ENCODE results near the gene PRKACG.
"Not testable (repeated sequence)": the region's sequence is repeated elsewhere in the genome, so short reads cannot be mapped to it uniquely, and the experiment has no call there.

The PRKACG gene

GRCh38 chr9:69058101-69058500 lies 44.2 kb upstream of the PRKACG start:
- Histone ChIP-seq H3K27me3 (ENCODE audit: insufficient read depth, low read length, poor library complexity, severe bottlenecking) (no peaks in the 10 kb centered on the region), H3F3A (ENCODE audit: low read depth) (no peaks in the 10 kb centered on the region), H3K4me3 (ENCODE audit: low read length, poor library complexity, severe bottlenecking) (no peak overlapping the region), H3K9ac (ENCODE audit: low read depth, low read length, poor library complexity, severe bottlenecking) (no peak overlapping the region), H3K4me2 (ENCODE audit: low read depth, low read length, poor library complexity, severe bottlenecking) (no peak overlapping the region), H4K20me1 (ENCODE audit: insufficient read depth, low read length, poor library complexity, severe bottlenecking) (no peaks in the 10 kb centered on the region), H3K9me2 (replicated peaks; ENCODE audit: low read depth, low read length) (no peaks in the 10 kb centered on the region), H3K79me2 (ENCODE audit: insufficient read depth, low read length) (peaks cover 14% of the 10 kb centered on the region), H3K9me3 (ENCODE audit: insufficient read depth, low read depth, low read length) (no peaks in the 10 kb centered on the region), H2AFZ (ENCODE audit: low read length) (no peak overlapping the region), H3K36me3 (ENCODE audit: insufficient read depth, low read length) (peaks cover 59% of the 10 kb centered on the region; the same call in 1 of the 2 replicates), H3K4me1 (ENCODE audit: insufficient read depth, low read length, poor library complexity, severe bottlenecking) (peaks cover 22% of the 10 kb centered on the region)
- TF ChIP-seq CTCF (conservative IDR thresholded peaks at IDR 0.05; ENCODE audit: low read length) (no peak), EZH2phosphoT487 (IDR thresholded peaks at IDR 0.05; ENCODE audit: borderline replicate concordance) (no peak)

- Histone ChIP-seq H3K9me3 (ENCODE audit: insufficient read depth, low read depth, low read length) (no peaks in the 10 kb centered on the region), H3K4me2 (ENCODE audit: low read depth, low read length, poor library complexity, severe bottlenecking) (no peak overlapping the region), H3K36me3 (ENCODE audit: insufficient read depth, low read length) (peaks cover 55% of the 10 kb centered on the region; the same call in 1 of the 2 replicates), H3K79me2 (ENCODE audit: insufficient read depth, low read length) (peaks cover 8% of the 10 kb centered on the region; the same call in 1 of the 2 replicates), H3K4me1 (ENCODE audit: insufficient read depth, low read length, poor library complexity, severe bottlenecking) (peaks cover 22% of the 10 kb centered on the region), H4K20me1 (ENCODE audit: insufficient read depth, low read length, poor library complexity, severe bottlenecking) (no peaks in the 10 kb centered on the region), H2AFZ (ENCODE audit: low read length) (no peak overlapping the region), H3K27me3 (ENCODE audit: insufficient read depth, low read length, poor library complexity, severe bottlenecking) (no peaks in the 10 kb centered on the region), H3F3A (ENCODE audit: low read depth) (no peaks in the 10 kb centered on the region), H3K9me2 (replicated peaks; ENCODE audit: low read depth, low read length) (no peaks in the 10 kb centered on the region), H3K4me3 (ENCODE audit: low read length, poor library complexity, severe bottlenecking) (no peak overlapping the region), H3K9ac (ENCODE audit: low read depth, low read length, poor library complexity, severe bottlenecking) (no peak overlapping the region)
- no peak for TF ChIP-seq EZH2phosphoT487 (IDR thresholded peaks at IDR 0.05; ENCODE audit: borderline replicate concordance)
- no peak for TF ChIP-seq CTCF (conservative IDR thresholded peaks at IDR 0.05; ENCODE audit: low read length)
These were observed 42.4 kb upstream of the PRKACG start for GRCh38 chr9:69056191-69056815.

- no peak overlapping the region for H3K4me2 ChIP-seq (ENCODE audit: low read depth, low read length, poor library complexity, severe bottlenecking)
- no peak for TF ChIP-seq CTCF (conservative IDR thresholded peaks at IDR 0.05; ENCODE audit: low read length)
- TF ChIP-seq EZH2phosphoT487 (IDR thresholded peaks at IDR 0.05; ENCODE audit: borderline replicate concordance): no peak
- no peaks in the 10 kb centered on the region for H4K20me1 ChIP-seq (ENCODE audit: insufficient read depth, low read length, poor library complexity, severe bottlenecking)
- H3F3A ChIP-seq (ENCODE audit: low read depth): no peaks in the 10 kb centered on the region
- H3K27me3 ChIP-seq (ENCODE audit: insufficient read depth, low read length, poor library complexity, severe bottlenecking): no peaks in the 10 kb centered on the region
- H3K79me2 ChIP-seq (ENCODE audit: insufficient read depth, low read length): peaks cover 10% of the 10 kb centered on the region; the same call in 1 of the 2 replicates
- no peaks in the 10 kb centered on the region for H3K9me3 ChIP-seq (ENCODE audit: insufficient read depth, low read depth, low read length)
- H3K4me3 ChIP-seq (ENCODE audit: low read length, poor library complexity, severe bottlenecking): no peak overlapping the region
- H3K36me3 ChIP-seq (ENCODE audit: insufficient read depth, low read length): peaks cover 60% of the 10 kb centered on the region; the same call in 1 of the 2 replicates
- H2AFZ ChIP-seq (ENCODE audit: low read length): no peak overlapping the region
- no peaks in the 10 kb centered on the region for H3K9me2 ChIP-seq (replicated peaks; ENCODE audit: low read depth, low read length)
- H3K9ac ChIP-seq (ENCODE audit: low read depth, low read length, poor library complexity, severe bottlenecking): no peak overlapping the region
- peaks cover 11% of the 10 kb centered on the region for H3K4me1 ChIP-seq (ENCODE audit: insufficient read depth, low read length, poor library complexity, severe bottlenecking)
These were observed 41.1 kb upstream of the PRKACG start for GRCh38 chr9:69054989-69055388.

- H4K20me1 ChIP-seq (ENCODE audit: insufficient read depth, low read length, poor library complexity, severe bottlenecking); H3K4me2 ChIP-seq (ENCODE audit: low read depth, low read length, poor library complexity, severe bottlenecking); H3K4me3 ChIP-seq (ENCODE audit: low read length, poor library complexity, severe bottlenecking); H3K9me2 ChIP-seq (replicated peaks; ENCODE audit: low read depth, low read length); H3K9ac ChIP-seq (ENCODE audit: low read depth, low read length, poor library complexity, severe bottlenecking); H3F3A ChIP-seq (ENCODE audit: low read depth); H2AFZ ChIP-seq (ENCODE audit: low read length); H3K27me3 ChIP-seq (ENCODE audit: insufficient read depth, low read length, poor library complexity, severe bottlenecking); H3K9me3 ChIP-seq (ENCODE audit: insufficient read depth, low read depth, low read length): not testable (repeated sequence)
- H3K79me2 ChIP-seq (ENCODE audit: insufficient read depth, low read length): peaks cover 39% of the 10 kb centered on the region
- H3K4me1 ChIP-seq (ENCODE audit: insufficient read depth, low read length, poor library complexity, severe bottlenecking): peaks cover 23% of the 10 kb centered on the region
- H3K36me3 ChIP-seq (ENCODE audit: insufficient read depth, low read length): peaks cover 62% of the 10 kb centered on the region; the same call in 1 of the 2 replicates
These were observed 37.0 kb upstream of the PRKACG start for GRCh38 chr9:69050936-69051335.
